ENCODE data around the gene CALHM5. TPM values are rescaled to one million over a fixed set of nuclear protein-coding genes. Genes with fewer than 3 reads are reported as not detected.
A peak's percentile ranks its signal among the peaks of the same experiment; 100 is the strongest.

CALHM5 gene
- total RNA-seq, 2 donors from 2014 or later = 0.20 to 0.37 TPM

DNA sequence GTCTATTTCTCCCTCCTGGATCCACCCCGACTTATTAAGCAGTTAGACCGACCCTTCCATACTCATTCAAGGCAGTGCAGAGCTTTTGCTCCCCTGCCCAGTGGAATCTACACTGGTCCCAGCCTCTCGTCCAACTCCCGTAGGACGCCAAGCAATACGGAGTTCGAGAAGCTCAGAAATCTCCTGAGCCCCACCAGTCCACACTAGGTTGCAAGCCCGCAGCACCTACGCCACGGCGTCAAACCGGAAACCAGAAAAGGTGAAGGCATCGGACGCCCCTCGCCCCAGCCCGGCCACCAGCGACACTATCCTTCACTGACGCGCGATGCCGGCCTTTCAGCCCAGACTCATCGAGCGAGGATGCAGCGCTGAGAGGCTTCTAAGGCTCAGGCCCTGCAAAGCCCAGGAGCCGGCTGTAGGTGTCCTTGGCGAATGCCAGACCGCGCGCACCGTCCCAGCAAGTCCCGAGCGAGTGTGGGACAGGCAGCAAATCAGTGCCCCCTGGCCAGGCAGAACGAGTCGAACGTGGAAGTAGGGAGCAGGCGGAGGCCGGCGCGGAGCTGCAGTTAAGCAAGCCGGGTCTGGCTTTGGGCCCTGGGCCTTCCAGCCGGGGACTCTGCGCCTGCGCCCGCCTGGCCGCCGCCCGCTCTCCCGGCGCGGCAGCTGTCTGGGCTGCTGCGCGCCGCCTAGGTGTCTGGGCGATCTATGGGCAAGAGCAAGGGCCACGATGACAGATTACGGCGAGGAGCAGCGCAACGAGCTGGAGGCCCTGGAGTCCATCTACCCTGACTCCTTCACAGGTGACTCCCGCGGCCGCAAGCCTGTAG is 59.6 kb downstream of the CALHM5 start, which contains the start of gene RWDD1:
TSS of gene RWDD1 (plus strand) at position 649 of the 827 bp plus-strand sequence. CDS start at position 728, 79 bp downstream.
- H3K4me1 ChIP-seq = peaks cover 15% of the 10 kb centered on the region
- intact Hi-C loops (cut with DNase I) = loop anchor here (5.0 kb wide), 1 partner anchor 294 kb away; the partner anchor contains the start of gene TSPYL1

DNA sequence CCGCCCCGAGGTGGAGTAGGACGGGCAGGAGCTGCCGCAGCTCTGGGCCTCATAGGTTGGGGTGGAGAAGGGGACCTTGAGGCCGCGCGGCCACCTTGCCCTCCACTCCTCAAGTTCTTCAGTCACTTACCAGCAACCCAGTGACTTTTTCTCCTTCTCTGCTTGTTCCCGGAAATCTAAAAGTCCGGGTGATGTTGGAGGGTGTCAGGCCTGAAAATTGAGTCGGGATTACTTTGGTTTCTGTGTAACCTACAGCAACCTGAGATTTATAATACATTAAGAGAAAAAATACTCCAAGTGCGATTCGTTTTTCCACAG is 60.2 kb downstream of the CALHM5 start:
- H3K27me3 ChIP-seq = no peaks in the 10 kb centered on the region
- TF ChIP-seq CTCF (IDR thresholded peaks at IDR 0.05) = no peak
- H3K9me3 ChIP-seq = no peaks in the 10 kb centered on the region
- peak overlapping the region; percentile 89 for H3K27ac ChIP-seq
- no peak for DNase-seq
- peak overlapping the region; percentile 87 for H3K4me3 ChIP-seq
- H3K36me3 ChIP-seq = no peaks in the 10 kb centered on the region
- intact Hi-C loops (cut with DNase I) = loop anchor here (5.0 kb wide), 1 partner anchor 294 kb away; the partner anchor contains the start of gene TSPYL1
- peak overlapping the region; percentile 92 to 95 for H3K9ac ChIP-seq (ENCODE audit: low read depth in 2 of 2, low read length in 2 of 2)
- peaks cover 15% of the 10 kb centered on the region for H3K4me1 ChIP-seq

More for the DNA sequence above, 59.6 kb downstream of the CALHM5 start, which contains the start of gene RWDD1:
- no peak for TF ChIP-seq CTCF (IDR thresholded peaks at IDR 0.05)
- H3K9me3 ChIP-seq = no peaks in the 10 kb centered on the region
- DNase-seq = peak; percentile 98
- peak within 1 kb of the TSS; percentile 87 for H3K4me3 ChIP-seq
- peak within 1 kb of the TSS; percentile 92 to 95 for H3K9ac ChIP-seq (ENCODE audit: low read depth in 2 of 2, low read length in 2 of 2)
- H3K27ac ChIP-seq = peak within 1 kb of the TSS; percentile 89
- H3K27me3 ChIP-seq = no peaks in the 10 kb centered on the region
- H3K36me3 ChIP-seq = no peaks in the 10 kb centered on the region

DNA sequence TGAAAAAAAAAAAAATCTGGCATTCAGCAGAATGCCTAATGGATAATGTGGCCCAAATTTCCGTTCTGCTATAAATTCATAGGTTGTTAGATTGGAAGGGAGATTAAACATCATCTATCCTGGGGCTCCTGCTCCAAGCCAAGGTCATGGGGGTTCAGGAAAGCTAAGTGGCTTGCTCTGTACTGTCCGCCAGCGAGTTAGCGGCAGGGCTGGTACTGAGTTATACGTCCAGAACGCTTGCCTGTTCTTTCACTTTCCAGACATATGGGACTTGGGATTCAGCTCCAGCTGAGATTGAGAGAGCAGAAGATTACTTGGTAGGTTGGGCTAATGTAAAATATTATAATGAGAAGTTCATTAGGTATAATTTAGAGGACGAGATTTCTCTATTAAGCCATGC is 60.7 kb downstream of the CALHM5 start:
- Histone ChIP-seq H3K4me1 (peaks cover 15% of the 10 kb centered on the region), H3K27ac (peak overlapping the region; percentile 89), H3K27me3 (no peaks in the 10 kb centered on the region), H3K36me3 (no peaks in the 10 kb centered on the region), H3K4me3 (peak overlapping the region; percentile 87), H3K9me3 (no peaks in the 10 kb centered on the region), H3K9ac (ENCODE audit: low read depth in 2 of 2, low read length in 2 of 2) (peak overlapping the region; percentile 92 to 95)
- intact Hi-C loops (cut with DNase I) = loop anchor here (5.0 kb wide), 1 partner anchor 295 kb away; the partner anchor contains the start of gene TSPYL1
- no peak for TF ChIP-seq CTCF (IDR thresholded peaks at IDR 0.05)
- DNase-seq = peak; percentile 41

Other genes with a start within 250 kb of the CALHM5 start
- gene TSPYL1, start 231.7 kb upstream of the CALHM5 start, total RNA-seq = 10 to 100 TPM; 82.9 to 94.3 TPM
- gene DSE, start 140.7 kb upstream of the CALHM5 start, total RNA-seq = 1 to 10 TPM; 5.0 to 9.3 TPM
- gene CALHM6, start 50.3 kb upstream of the CALHM5 start, total RNA-seq = 1 to 10 TPM; 1.5 to 6.2 TPM
- gene TRAPPC3L, start 34.0 kb downstream of the CALHM5 start, total RNA-seq = not detected
- not detected for gene CALHM4, start 42.1 kb downstream of the CALHM5 start, total RNA-seq
- gene RWDD1, start 59.9 kb downstream of the CALHM5 start, total RNA-seq = 10 to 100 TPM; 27.4 to 30.8 TPM
- under 1 TPM; 0.10 to 0.11 TPM for gene RSPH4A, start 104.8 kb downstream of the CALHM5 start, total RNA-seq
- 10 to 100 TPM; 12.0 to 12.4 TPM for gene ZUP1, start 157.1 kb downstream of the CALHM5 start, total RNA-seq
- 1 to 10 TPM; 2.5 to 6.1 TPM for gene KPNA5, start 169.6 kb downstream of the CALHM5 start, total RNA-seq